Naive thymus-derived CD4-positive, alpha-beta T cell (primary cell): ENCODE results near the gene SOWAHC. TPM values are rescaled to one million over a fixed set of nuclear protein-coding genes. Genes with fewer than 3 reads are reported as not detected.
A peak's percentile ranks its signal among the peaks of the same experiment; 100 is the strongest.
"Not testable (repeated sequence)": the region's sequence is repeated elsewhere in the genome, so short reads cannot be mapped to it uniquely, and the experiment has no call there.

Experiments used
- ATAC-seq: fragments of 150-1000 bp; cut with Tn5 transposase; 2 replicates; pipeline ENCODE4 v1.10.0; 2021; ENCODE audit warnings: mild to moderate bottlenecking, moderate library complexity
- CTCF ChIA-PET: fragments of 350-600 bp; sonication (Branson Sonifier 250); formaldehyde crosslinking; loops from one replicate; lab custom pipeline; 2021; ENCODE audit warnings: antibody characterized with exemption; lab: Charles Lee
- POLR2A ChIA-PET: fragments of 350-600 bp; sonication (Branson Sonifier 250); formaldehyde crosslinking; loops from one replicate; lab custom pipeline; 2021; ENCODE audit warnings: antibody characterized with exemption, inconsistent platforms; lab: Charles Lee
- DNase-seq, 9 donors: peaks; one replicate each; pipeline versions ENCODE4 v3.0.0 to v3.0.0-alpha.2; 2020 to 2022; ENCODE audit warnings: mixed read lengths in 1 of 9
- H3K27ac ChIP-seq: one replicate; pipeline ENCODE4 v1.7.0; 2013; ENCODE audit warnings: mild to moderate bottlenecking, low read depth, low read length, moderate library complexity
- H3K27me3 ChIP-seq, 2 donors: one replicate each; pipeline ENCODE4 v1.7.0; 2013; ENCODE audit warnings: low read length in 2 of 2, mild to moderate bottlenecking in 2 of 2, moderate library complexity in 2 of 2; ENCODE audit not compliant: control insufficient read depth in 2 of 2, insufficient read depth in 2 of 2
- H3K36me3 ChIP-seq, 3 experiments: 1 replicate in 2 of 3; 2 replicates in 1 of 3; pipeline ENCODE4 v1.7.0; 2013; ENCODE audit warnings: low read length in 3 of 3, mild to moderate bottlenecking in 3 of 3, moderate library complexity in 1 of 3; ENCODE audit not compliant: insufficient read depth in 3 of 3, control insufficient read depth in 2 of 3
- H3K4me1 ChIP-seq, 2 donors: one replicate each; pipeline ENCODE4 v1.7.0; 2013; ENCODE audit warnings: low read length in 2 of 2, mild to moderate bottlenecking in 2 of 2, moderate library complexity in 1 of 2; ENCODE audit not compliant: control insufficient read depth in 2 of 2, insufficient read depth in 2 of 2
- H3K4me3 ChIP-seq: 2 replicates; pipeline ENCODE4 v1.7.0; 2013; ENCODE audit warnings: mild to moderate bottlenecking, low read length
- H3K9me3 ChIP-seq, 3 experiments: 1 replicate in 2 of 3; 2 replicates in 1 of 3; pipeline ENCODE4 v1.7.0; 2013; ENCODE audit warnings: low read length in 3 of 3; ENCODE audit not compliant: control insufficient read depth in 2 of 3
- H3K27ac Mint-ChIP-seq, 9 donors: one replicate each; pipeline ENCODE4 v1.8.0; 2020 to 2022; ENCODE audit warnings: mixed read lengths in 9 of 9, mild to moderate bottlenecking in 8 of 9, moderate library complexity in 5 of 9, inconsistent platforms in 2 of 9
- H3K27me3 Mint-ChIP-seq, 5 donors: one replicate each; pipeline ENCODE4 v1.8.0; 2021 to 2022; ENCODE audit warnings: mixed read lengths in 5 of 5, mild to moderate bottlenecking in 1 of 5
- H3K36me3 Mint-ChIP-seq, 5 donors: one replicate each; pipeline ENCODE4 v1.8.0; 2020 to 2022; ENCODE audit warnings: mixed read lengths in 5 of 5, mild to moderate bottlenecking in 3 of 5, inconsistent platforms in 1 of 5
- H3K4me1 Mint-ChIP-seq, 7 donors: one replicate each; pipeline ENCODE4 v1.8.0; 2020 to 2022; ENCODE audit warnings: mixed read lengths in 7 of 7, mild to moderate bottlenecking in 3 of 7, inconsistent platforms in 1 of 7
- H3K4me3 Mint-ChIP-seq, 10 donors: one replicate each; pipeline ENCODE4 v1.8.0; 2020 to 2022; ENCODE audit warnings: mild to moderate bottlenecking in 10 of 10, mixed read lengths in 10 of 10, moderate library complexity in 6 of 10, inconsistent platforms in 2 of 10
- H3K9me3 Mint-ChIP-seq, 11 donors: one replicate each; pipeline ENCODE4 v1.8.0; 2020 to 2022; ENCODE audit warnings: mixed read lengths in 11 of 11, mild to moderate bottlenecking in 4 of 11, inconsistent platforms in 1 of 11, moderate library complexity in 1 of 11
- intact Hi-C, 2 donors: fragments of 100-400 bp; cut with micrococcal nuclease; formaldehyde crosslinking; loops; one replicate each; pipeline ENCODE4 v1.15.1; 2023
- polyA plus RNA-seq, 2 donors: library from polyadenylated mRNA; unstranded; fragments of 300-500 nt; fragmentation: Illumina TruSeq; gene quantifications; one replicate each; pipeline ENCODE4 v1.2.3, GENCODE V29; 2021
- total RNA-seq, 6 experiments: library from RNA in 5 of 6; stranded (reverse) in 5 of 6; gene quantifications; 1 replicate in 5 of 6; 2 replicates in 1 of 6; pipeline ENCODE4 v1.2.3 and lab custom pipeline; 2021 to 2026

Gene SOWAHC, protein sequence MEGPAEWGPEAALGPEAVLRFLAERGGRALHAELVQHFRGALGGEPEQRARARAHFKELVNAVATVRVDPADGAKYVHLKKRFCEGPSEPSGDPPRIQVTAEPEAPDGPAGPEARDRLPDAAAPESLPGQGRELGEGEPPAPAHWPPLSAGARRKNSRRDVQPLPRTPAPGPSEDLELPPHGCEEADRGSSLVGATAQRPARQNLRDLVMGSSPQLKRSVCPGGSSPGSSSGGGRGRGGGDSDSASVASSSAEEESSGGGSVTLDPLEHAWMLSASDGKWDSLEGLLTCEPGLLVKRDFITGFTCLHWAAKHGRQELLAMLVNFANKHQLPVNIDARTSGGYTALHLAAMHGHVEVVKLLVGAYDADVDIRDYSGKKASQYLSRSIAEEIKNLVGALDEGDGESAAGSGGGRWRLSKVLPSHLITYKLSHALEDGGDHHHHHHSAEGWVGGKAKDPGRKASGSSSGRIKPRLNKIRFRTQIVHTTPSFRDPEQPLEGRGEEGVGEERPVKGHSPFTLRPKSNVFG
- total RNA-seq (1 to 10 TPM in 2 of 5 experiments, under 1 TPM in 3; 0.17 to 1.2 (median 0.94) TPM), polyA plus RNA-seq (under 1 TPM; 0.16 to 0.17 TPM), total RNA-seq (lab: John Stamatoyannopoulos, UW) (2.4 reads per million, percentile 12 among the genes with 10 or more reads in this experiment)

DNA sequence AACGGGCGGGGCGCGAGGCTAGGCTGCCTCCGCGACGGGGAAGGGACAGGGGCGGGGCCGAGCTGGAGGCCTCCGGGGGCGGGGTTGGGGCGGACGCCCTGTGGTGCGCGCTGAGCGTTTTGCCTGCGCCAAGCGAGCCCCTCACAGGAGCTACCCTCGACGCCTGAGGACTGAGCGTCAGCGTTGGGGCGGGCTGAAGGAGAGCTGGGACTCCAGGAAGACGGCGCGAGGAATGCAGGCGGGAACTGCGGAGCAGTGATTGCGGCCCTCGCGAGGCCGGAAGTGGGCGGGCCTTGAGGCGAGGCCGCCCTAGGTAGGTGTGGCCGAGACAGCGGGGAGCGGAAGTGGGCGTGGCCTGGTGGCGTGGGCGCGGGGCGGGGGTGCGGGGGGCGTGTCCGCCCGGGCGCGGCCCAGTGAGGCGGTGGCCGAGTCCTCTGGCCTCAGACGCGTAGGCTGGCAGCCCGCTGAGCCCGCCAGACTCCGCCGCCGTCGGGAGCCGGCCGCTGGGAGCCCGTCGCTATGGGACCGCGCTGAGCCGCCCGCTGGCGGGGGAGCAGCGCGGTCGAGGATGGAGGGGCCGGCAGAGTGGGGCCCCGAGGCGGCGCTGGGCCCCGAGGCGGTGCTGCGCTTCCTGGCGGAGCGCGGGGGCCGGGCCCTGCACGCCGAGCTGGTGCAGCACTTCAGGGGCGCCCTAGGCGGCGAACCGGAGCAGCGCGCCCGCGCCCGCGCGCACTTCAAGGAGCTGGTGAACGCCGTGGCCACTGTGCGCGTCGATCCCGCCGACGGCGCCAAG, at the start of gene SOWAHC, which contains the start of gene SEPTIN10:
Gene SOWAHC (plus strand): TSS at position 443 of the 793 bp plus-strand sequence. CDS start 126 bp downstream, at position 569.
Gene SEPTIN10 (minus strand): TSS at position 45 of the 793 bp plus-strand sequence. CDS start 139 bp downstream, outside the sequence.
- Histone ChIP-seq H3K4me3 (peak within 1 kb of the TSS; percentile 64), H3K36me3 (no peaks in the 10 kb centered on the region), H3K4me1 (no peaks in the 10 kb centered on the region), H3K27ac (no peak within 1 kb of the TSS), H3K9me3 (peaks cover 0 to 8% (median 0%) of the 10 kb centered on the region in 3 experiments), H3K27me3 (peaks cover 3 to 23% of the 10 kb centered on the region in 2 donors)
- ChIA-PET POLR2A (no interaction called here), CTCF (no interaction called here)
- DNase-seq = peak; percentile 71 to 86 (median 84)
- peak within 1 kb of the TSS; percentile 85 to 96 (median 90) for H3K4me3 Mint-ChIP-seq
- H3K4me1 Mint-ChIP-seq = peaks cover 0 to 26% (median 16%) of the 10 kb centered on the region in 7 donors
- peak; percentile 96 for ATAC-seq
- H3K27ac Mint-ChIP-seq = peak within 1 kb of the TSS in 8 of 9 donors; percentile 27 to 89 (median 80)
- peaks cover 58 to 83% (median 62%) of the 10 kb centered on the region in 5 donors for H3K27me3 Mint-ChIP-seq
- peaks cover 0 to 55% (median 12%) of the 10 kb centered on the region in 11 donors for H3K9me3 Mint-ChIP-seq
- H3K36me3 Mint-ChIP-seq = peaks cover 0 to 17% (median 1%) of the 10 kb centered on the region in 5 donors
- intact Hi-C loops = loop anchor here (2.0 to 10.0 kb wide), 5 partner anchors 582 to 1165 kb away; partner anchors contain the start of genes CCDC138 (in 1 of the 2), GCC2 (in 1 of the 2), LIMS1 (in 1 of the 2) and NPHP1 (in 1 of the 2)

DNA sequence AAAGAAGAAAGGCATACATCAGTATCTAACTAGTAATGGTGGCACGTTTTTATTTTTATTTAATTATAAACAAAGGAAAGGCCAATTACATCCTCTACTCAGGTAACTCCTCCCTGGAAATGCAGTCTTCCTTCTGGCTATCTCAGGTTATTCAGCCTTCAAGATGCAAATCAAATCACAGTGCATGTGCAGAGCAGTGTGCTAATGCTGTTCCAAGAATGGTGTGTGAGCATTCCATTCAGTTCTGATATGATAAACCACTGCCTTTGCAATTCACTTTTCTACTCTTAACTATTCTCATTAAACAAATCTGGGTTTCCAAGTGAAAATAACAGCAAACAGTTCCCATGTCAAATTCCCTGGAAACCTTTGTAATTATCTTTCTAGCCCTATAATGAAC, 38.8 kb upstream of the SOWAHC start:
- no peaks in the 10 kb centered on the region for H3K27me3 ChIP-seq
- Mint-ChIP-seq H3K27me3 (peaks cover 0 to 10% (median 5%) of the 10 kb centered on the region in 5 donors), H3K36me3 (peaks cover 0 to 5% (median 0%) of the 10 kb centered on the region in 5 donors), H3K9me3 (no peaks in the 10 kb centered on the region), H3K4me1 (no peaks in the 10 kb centered on the region), H3K27ac (no peak overlapping the region), H3K4me3 (no peak overlapping the region)
- ATAC-seq = no peak
- H3K4me1 ChIP-seq = no peaks in the 10 kb centered on the region
- CTCF ChIA-PET = no interaction called here
- H3K27ac ChIP-seq = no peak overlapping the region
- intact Hi-C loops = no loop called here
- H3K9me3 ChIP-seq = no peaks in the 10 kb centered on the region
- no peaks in the 10 kb centered on the region for H3K36me3 ChIP-seq
- DNase-seq = no peak
- H3K4me3 ChIP-seq = no peak overlapping the region
- POLR2A ChIA-PET = no interaction called here

DNA sequence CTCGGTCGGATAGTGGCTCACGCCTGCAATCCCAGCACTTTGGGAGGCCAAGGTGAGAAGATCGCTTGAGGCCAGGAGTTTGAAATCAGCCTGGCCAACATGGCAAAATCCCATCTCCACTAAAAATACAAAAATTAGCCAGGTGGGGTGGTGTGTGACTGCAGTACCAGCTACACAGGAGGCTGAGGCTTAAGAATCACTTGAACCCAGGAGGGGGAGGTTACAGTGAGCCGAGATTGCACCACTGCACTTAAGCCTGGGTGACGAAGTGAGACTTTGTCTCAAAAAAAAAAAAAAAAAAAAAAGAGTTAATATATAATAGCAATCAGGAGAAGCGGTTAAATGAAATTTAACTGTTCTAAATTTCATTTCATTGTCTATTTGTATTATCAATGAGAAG, 36.5 kb upstream of the SOWAHC start:
- H3K27me3 Mint-ChIP-seq, H3K36me3 ChIP-seq, H3K9me3 Mint-ChIP-seq, intact Hi-C loops, H3K4me3 Mint-ChIP-seq, ATAC-seq, DNase-seq, H3K27me3 ChIP-seq, H3K27ac ChIP-seq, H3K4me3 ChIP-seq, CTCF ChIA-PET, H3K4me1 Mint-ChIP-seq, H3K27ac Mint-ChIP-seq, POLR2A ChIA-PET, H3K4me1 ChIP-seq, H3K9me3 ChIP-seq, H3K36me3 Mint-ChIP-seq: not testable (repeated sequence)

DNA sequence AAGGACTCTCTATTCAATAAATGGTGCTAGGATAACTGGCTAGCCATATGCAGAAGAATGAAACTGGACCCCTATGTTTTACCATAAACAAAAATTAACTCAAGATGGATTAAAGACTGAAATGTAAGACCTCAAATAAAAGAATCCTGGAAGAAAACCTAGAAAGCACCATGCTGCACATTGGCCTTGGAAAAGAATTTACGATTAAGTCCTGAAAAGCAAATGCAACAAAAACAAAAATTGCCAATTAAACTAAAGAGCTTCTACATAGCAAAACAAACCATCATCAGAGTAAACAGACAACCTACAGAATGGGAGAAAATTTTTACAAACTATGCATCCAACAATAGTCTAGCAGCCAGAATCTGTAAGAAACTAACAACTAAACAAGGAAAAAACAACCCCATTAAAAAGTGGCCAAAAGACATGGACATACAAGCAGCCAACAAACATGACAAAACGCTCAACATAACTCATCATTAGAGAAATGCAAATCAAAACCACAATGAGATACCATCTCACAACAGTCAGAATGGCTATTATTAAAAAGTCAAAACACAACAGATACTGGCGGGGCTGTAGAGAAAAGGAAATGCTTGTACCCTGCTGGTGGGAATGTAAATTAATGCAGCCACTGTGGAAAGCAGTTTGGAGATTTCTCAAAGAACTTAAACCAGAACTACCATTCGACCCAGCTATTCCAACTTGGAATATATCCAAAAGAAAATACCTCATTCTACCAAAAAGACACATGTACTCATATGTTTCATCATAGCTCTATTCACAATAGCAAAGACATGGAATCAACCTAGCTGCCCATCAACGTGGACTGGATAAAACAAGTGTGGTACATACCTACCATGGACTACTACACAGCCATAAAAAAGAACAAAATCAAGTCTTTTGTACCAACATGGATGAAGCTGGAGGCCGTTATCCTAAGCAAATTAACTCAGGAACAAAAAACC, 31.0 kb upstream of the SOWAHC start:
- H3K27me3 ChIP-seq = no peaks in the 10 kb centered on the region
- CTCF ChIA-PET = no interaction called here
- Mint-ChIP-seq H3K4me1 (no peaks in the 10 kb centered on the region), H3K27ac (no peak overlapping the region), H3K36me3 (peaks cover 0 to 5% (median 0%) of the 10 kb centered on the region in 5 donors), H3K9me3 (peaks cover 0 to 2% (median 0%) of the 10 kb centered on the region in 11 donors), H3K27me3 (peaks cover 0 to 35% (median 0%) of the 10 kb centered on the region in 5 donors), H3K4me3 (no peak overlapping the region)
- intact Hi-C loops = no loop called here
- no peak overlapping the region for H3K4me3 ChIP-seq
- POLR2A ChIA-PET = no interaction called here
- ATAC-seq (no peak), DNase-seq (no peak)
- no peaks in the 10 kb centered on the region for H3K9me3 ChIP-seq
- H3K27ac ChIP-seq = no peak overlapping the region
- H3K4me1 ChIP-seq = no peaks in the 10 kb centered on the region
- no peaks in the 10 kb centered on the region for H3K36me3 ChIP-seq

DNA sequence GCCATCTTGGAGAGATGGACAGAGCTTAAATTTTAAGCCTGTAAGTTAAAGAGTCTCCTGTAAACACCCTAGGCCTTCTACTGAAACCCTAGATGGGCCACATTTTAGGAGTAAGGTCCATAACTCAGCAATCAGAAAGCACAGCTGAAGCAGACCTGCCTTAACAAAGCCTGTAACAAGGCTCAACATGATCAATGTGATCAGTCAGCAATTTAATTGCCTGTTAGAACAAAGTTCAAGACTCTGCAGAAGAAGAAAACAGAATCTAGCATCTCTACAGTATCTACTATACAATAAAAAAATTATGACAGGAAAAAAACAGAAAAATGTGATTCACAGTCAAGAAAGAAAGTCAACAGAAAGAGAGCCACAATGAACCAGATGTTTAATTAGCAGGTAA, 27.5 kb upstream of the SOWAHC start:
- Mint-ChIP-seq H3K36me3 (peaks cover 0 to 4% (median 0%) of the 10 kb centered on the region in 5 donors), H3K27me3 (peaks cover 0 to 32% (median 4%) of the 10 kb centered on the region in 5 donors), H3K4me3 (no peak overlapping the region), H3K9me3 (peaks cover 0 to 2% (median 0%) of the 10 kb centered on the region in 11 donors), H3K27ac (no peak overlapping the region), H3K4me1 (peaks cover 0 to 3% (median 0%) of the 10 kb centered on the region in 7 donors)
- Histone ChIP-seq H3K4me1 (no peaks in the 10 kb centered on the region), H3K36me3 (no peaks in the 10 kb centered on the region), H3K4me3 (no peak overlapping the region), H3K9me3 (no peaks in the 10 kb centered on the region), H3K27ac (no peak overlapping the region), H3K27me3 (no peaks in the 10 kb centered on the region)
- POLR2A ChIA-PET = no interaction called here
- DNase-seq = no peak
- ATAC-seq = no peak
- CTCF ChIA-PET = no interaction called here
- intact Hi-C loops = no loop called here
